ENCODE measurements around the gene SYT7.

Gene SYT7

DNA sequence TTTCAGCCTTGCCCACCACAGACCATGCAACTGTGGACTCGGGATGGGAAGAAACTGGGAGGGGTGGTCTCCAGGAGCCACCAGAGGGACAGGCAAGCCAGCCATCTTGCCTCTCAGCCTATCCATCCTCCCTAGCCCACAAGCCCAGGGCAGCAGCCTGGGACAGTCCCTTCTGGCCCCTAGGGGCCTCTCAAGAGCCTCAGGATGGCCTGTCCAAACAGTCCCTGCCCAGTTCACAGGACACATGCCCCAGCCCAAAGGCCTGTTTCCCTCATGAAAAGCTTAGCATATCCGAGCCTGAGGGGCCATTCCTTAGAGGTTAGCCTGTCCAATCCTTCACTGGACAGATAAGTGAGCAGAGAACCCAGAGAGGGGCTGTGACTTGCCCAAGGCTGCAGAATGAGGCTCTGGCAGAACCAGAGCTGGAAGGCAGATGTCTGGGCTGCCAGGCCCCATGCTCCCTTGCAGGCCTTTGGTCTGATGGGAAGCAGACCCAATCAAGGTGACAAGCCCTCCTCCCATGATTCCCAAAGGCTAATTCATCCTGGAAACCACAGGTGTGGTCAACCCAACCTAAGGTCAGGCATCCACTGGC lies 44.1 kb downstream of the SYT7 start:
- no peak for DNase-seq (ENCODE audit: low spot score)

DNA sequence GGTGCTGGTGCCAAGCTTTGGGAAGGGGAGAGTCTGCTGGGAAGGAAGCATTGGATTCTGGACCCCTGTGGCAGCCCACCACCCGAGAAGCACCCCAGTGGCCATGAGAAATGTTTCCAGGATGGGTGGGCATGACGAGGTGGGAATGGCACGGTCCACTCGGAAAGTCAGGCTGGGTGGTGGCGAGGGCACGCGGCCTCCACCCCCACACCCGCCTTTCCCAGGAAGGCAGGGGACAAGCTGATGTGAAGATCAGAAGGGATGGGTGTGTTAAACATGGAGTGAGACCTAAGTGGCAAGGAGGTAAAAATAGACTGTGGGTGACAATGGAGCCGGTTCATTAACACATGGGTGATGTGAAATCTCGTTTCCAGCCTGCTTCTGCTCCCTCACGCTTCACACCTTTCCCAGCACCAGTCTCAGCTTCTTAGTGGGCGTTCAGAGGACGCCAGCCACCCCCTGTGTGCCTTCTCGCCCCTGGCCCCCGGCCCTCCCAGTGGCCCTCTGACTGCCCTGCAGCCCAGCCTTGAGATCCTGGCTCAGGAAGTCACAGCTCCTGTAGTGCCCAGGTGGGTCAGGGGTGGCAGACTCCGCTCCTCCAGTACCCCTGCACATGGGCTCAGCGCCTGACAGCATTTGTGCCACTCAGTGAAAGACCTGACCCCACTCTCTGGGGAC lies 44.7 kb downstream of the SYT7 start:
- no peak for DNase-seq (ENCODE audit: low spot score)

DNA sequence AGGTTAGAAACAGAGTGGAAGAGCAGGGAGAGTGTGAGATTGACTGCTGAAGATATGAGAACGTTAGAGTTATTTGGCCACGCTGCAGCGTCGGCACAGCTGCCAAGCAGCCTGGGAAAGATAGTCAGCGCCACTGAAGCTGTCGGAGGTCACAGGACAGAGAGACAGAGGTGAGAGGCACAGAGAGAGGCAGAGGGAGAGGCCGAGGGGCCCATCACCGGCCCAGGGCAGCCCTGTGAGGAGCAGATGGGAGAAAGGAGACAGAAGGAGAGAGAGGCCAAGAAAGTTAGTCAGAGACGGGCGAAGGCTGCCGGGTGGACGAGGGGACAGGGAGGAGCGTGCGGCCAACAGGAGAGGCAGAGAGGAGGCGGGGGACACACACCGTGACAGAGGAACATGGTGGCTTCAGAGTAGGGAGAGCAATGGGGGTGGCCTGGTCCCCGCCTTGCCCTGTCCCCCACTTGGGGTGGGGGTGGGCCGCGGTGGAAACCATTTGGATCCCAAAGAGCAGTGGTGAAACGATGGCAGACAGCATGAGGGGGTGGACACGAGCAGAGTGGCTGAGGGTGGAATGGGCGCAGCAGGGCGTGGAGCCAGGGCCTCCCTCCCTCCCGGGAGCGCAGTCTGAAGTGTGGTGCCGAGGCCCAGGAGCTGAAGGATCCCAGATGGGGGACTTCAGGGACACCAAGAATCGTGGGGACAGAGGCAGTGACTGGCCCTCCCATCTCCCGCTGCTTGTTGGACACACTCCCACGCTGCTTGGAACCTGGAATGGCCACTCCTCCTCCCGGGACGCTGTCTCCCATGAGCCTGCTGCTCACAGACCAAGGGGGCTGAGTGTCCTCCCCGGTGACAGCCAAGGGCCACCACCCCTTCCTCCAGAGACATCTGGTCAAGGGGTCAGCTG lies 45.7 kb downstream of the SYT7 start:
- no peak for DNase-seq (ENCODE audit: low spot score)

GRCh38 chr11:61534025-61534932 lies 46.6 kb downstream of the SYT7 start:
- DNase-seq (ENCODE audit: low spot score) = no peak

- DNase-seq (ENCODE audit: low spot score) = no peak
These were observed 47.5 kb downstream of the SYT7 start for GRCh38 chr11:61533401-61533800.

GRCh38 chr11:61533039-61533375 lies 47.9 kb downstream of the SYT7 start:
- DNase-seq (ENCODE audit: low spot score) = no peak

GRCh38 chr11:61532134-61533038 lies 48.5 kb downstream of the SYT7 start:
- DNase-seq (ENCODE audit: low spot score) = peak; percentile 99

- DNase-seq (ENCODE audit: low spot score) = no peak
These were observed 49.8 kb downstream of the SYT7 start for GRCh38 chr11:61531044-61531443.

DNA sequence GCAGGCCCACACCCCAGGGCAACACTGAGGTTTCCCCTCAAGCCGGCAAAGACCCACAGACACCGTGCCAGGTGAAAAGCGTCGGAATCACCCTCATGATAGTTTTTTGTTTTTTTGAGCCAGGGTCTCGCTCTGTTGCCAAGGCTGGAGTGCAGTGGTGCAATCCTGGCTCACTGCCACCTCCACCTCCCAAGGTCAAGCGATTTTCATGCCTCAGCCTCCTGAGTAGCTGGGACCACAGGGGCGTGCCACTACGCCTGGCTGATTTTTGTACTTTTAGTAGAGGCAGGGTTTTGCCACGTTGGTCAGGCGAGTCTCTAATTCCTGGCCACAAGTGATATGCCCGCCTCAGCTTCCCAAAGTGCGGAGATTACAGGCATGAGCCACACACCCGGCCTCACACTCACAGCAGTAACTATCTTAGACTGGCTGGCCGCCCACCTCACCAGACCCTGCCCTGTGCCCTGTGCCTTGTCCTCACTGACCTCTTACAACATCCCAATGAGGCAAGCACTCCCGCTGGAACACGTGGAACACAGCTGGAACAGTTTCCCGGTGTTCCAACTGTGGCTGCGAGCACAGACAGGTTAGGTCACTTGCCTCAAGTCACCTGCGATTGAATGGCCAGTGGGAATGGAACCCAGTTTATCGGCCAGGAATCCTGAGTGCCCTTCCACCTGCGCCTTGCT lies 51.2 kb downstream of the SYT7 start:
- DNase-seq (ENCODE audit: low spot score) = peak; percentile 86

GRCh38 chr11:61528114-61528513 lies 52.8 kb downstream of the SYT7 start:
- no peak for DNase-seq (ENCODE audit: low spot score)

GRCh38 chr11:61526956-61527731 lies 53.7 kb downstream of the SYT7 start:
- no peak for DNase-seq (ENCODE audit: low spot score)

DNA sequence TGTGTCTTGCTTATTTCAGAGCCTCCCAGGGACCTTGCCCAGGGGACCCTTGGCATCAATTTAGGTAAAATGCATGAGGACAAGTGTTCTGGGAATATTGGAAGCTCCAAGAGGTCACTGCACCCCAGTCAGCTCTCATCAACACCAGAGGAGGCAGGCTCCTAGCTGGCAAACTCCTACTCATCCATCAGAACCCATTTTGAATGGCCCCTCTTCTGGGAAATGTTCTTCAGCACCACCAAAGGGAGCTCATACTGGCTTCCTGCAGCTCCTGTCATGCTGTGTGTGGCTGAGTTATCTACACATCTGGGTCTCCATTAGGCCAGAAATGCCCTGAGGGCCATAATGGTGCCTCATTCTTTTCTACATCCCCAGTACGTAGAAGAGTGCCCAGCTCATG lies 54.6 kb downstream of the SYT7 start:
- no peak for DNase-seq (ENCODE audit: low spot score)

- DNase-seq (ENCODE audit: low spot score) = no peak
These were observed 55.8 kb downstream of the SYT7 start for GRCh38 chr11:61524963-61525587.

GRCh38 chr11:61524446-61524845 lies 56.4 kb downstream of the SYT7 start:
- no peak for DNase-seq (ENCODE audit: low spot score)

DNA sequence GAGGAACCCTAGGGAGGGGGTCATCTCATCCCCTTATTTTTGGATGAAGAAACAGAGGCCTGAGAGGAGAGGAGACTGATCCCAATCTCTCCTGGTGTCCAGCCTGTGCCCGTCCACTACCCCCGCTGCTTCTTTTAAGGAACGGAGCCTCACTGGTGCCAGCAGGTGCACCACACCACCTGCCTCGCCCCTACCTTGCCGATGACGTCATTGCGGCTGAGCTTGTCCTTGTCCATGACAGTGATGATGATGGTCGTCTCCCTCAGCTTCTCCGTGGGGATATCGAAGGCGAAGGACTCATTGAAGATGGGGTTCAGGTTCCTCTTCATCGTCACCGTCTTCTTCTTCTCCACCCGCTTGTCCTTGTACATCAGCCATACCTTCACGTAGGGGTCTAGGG lies 58.0 kb downstream of the SYT7 start:
- DNase-seq (ENCODE audit: low spot score) = no peak

GRCh38 chr11:61518032-61518795 lies 62.7 kb downstream of the SYT7 start:
- DNase-seq (ENCODE audit: low spot score) = no peak

DNA sequence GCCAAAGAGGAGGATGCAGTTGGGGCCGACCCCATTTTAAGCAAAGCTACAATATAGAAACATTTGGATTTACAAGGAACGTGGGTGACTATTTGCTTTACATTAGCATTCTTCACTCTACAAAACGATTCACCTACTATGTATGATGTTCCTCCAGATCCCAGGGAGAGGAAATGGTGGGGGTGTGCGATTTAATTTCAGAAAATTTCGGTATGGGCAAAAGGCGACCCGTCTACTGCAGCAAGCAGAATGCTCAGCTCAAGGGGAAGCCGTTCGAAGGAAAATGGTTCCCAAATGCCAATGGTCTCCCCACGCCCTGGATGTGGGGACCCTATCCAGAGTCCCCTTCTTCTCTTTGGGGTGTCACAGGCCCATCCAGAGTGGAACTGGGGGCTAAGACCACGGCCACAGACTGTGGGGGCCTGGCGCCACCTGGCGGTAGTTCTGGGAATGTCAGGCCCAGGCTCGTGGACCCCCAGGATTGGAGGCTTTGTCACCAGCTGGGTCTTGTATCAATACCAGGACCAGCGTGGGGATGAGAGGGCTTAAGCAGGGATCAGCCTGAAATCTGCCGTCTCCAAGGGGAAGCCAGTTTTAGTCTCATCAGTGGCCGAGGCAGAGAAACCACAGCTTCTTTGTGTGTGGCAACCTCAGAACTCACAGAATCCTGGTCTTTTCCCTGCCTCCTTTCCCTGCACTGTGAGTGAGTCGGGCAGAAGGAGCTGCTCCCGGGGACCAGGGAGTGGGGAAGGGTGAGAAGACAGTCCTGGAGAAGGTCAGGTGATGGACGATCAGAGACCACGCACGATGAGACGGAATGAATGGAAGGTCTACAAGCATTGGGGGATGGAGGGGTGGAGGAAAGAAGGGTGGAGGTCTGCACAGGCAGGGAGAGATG lies 64.0 kb downstream of the SYT7 start:
- peak; percentile 97 for DNase-seq (ENCODE audit: low spot score)

Measured in HuH-7.5 (cell line).